ENCODE data around the gene DBP. TPM values are rescaled to one million over a fixed set of nuclear protein-coding genes. Genes with fewer than 3 reads are reported as not detected.

Gene DBP
- total and polyA plus RNA-seq, 2 of the 13 experiments (the other 11 are each of a cell fraction or from before 2014, with no cell fraction given), result 1.7 to 5.8 TPM

DNA sequence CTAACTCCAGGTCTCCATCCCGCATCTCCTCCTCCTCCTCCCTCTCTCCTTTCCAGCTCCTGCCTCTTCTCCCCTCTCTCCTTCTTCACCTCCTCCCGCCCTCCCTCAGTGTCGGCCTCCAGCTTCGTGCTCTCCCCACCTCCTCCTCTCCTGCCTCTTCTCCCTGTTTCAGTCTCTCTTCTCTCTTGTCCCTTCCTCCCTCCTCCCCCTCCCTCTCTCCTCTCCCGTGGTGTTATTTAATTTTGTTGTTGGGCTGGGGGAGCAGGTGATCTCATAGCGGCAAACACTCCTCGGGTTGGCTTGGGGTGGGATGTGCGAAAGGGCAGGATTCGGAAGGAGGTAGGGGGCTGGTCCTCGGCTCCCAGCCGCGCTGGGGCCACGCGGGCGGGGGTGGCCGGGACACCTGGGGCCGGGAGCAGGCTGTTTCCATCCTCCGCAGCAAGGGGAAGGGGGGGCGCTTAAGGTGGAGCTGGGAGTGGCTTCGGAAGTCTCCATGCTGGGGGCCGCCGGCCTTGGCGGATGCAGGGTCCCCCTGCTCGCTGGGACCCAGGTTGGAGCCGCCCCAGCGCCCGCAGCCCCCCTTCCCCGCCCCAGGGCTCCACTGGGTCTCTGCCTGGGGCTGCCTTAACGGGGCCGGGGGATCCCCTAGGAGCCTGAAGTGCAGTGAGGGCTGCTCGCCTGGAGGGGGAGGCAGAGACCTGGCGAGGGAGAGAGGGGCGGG lies 9.0 kb upstream of the DBP start, which contains the start of gene CA11 (continued):
- TF ChIP-seq, protein P1, sequence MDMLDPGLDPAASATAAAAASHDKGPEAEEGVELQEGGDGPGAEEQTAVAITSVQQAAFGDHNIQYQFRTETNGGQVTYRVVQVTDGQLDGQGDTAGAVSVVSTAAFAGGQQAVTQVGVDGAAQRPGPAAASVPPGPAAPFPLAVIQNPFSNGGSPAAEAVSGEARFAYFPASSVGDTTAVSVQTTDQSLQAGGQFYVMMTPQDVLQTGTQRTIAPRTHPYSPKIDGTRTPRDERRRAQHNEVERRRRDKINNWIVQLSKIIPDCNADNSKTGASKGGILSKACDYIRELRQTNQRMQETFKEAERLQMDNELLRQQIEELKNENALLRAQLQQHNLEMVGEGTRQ (IDR thresholded peaks at IDR 0.05; ENCODE audit: low read depth, low read length), result no peak
- TF ChIP-seq, protein P1 (CRISPR knock-in tag; IDR thresholded peaks at IDR 0.05; ENCODE audit: borderline replicate concordance), result no peak
- TF ChIP-seq ZNF337 (CRISPR knock-in tag; IDR thresholded peaks at IDR 0.05; ENCODE audit: borderline replicate concordance, low read depth), result no peak
- TF ChIP-seq NKX3-1 (CRISPR knock-in tag; IDR thresholded peaks at IDR 0.05), result no peak
- TF ChIP-seq NR1H2 (CRISPR knock-in tag; IDR thresholded peaks at IDR 0.05; ENCODE audit: borderline replicate concordance, low read depth), result no peak
- TF ChIP-seq, protein P2, sequence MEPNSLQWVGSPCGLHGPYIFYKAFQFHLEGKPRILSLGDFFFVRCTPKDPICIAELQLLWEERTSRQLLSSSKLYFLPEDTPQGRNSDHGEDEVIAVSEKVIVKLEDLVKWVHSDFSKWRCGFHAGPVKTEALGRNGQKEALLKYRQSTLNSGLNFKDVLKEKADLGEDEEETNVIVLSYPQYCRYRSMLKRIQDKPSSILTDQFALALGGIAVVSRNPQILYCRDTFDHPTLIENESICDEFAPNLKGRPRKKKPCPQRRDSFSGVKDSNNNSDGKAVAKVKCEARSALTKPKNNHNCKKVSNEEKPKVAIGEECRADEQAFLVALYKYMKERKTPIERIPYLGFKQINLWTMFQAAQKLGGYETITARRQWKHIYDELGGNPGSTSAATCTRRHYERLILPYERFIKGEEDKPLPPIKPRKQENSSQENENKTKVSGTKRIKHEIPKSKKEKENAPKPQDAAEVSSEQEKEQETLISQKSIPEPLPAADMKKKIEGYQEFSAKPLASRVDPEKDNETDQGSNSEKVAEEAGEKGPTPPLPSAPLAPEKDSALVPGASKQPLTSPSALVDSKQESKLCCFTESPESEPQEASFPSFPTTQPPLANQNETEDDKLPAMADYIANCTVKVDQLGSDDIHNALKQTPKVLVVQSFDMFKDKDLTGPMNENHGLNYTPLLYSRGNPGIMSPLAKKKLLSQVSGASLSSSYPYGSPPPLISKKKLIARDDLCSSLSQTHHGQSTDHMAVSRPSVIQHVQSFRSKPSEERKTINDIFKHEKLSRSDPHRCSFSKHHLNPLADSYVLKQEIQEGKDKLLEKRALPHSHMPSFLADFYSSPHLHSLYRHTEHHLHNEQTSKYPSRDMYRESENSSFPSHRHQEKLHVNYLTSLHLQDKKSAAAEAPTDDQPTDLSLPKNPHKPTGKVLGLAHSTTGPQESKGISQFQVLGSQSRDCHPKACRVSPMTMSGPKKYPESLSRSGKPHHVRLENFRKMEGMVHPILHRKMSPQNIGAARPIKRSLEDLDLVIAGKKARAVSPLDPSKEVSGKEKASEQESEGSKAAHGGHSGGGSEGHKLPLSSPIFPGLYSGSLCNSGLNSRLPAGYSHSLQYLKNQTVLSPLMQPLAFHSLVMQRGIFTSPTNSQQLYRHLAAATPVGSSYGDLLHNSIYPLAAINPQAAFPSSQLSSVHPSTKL (CRISPR knock-in tag; IDR thresholded peaks at IDR 0.05), result peak; percentile 29; the same call in 1 of the 2 replicates
- no peak for TF ChIP-seq DRAP1 (CRISPR knock-in tag; IDR thresholded peaks at IDR 0.05)
- TF ChIP-seq HMGXB4 (CRISPR knock-in tag; IDR thresholded peaks at IDR 0.05; ENCODE audit: borderline replicate concordance in 1 of 2, low read depth in 1 of 2), result peak; percentile 53 to 70; a peak in 1 of 4 replicates
- no peak for TF ChIP-seq HNF4A (CRISPR knock-in tag; IDR thresholded peaks at IDR 0.05)
- TF ChIP-seq ELF3 (CRISPR knock-in tag; IDR thresholded peaks at IDR 0.05), result peak; percentile 14; the same call in 1 of the 2 replicates
- TF ChIP-seq PHF5A (CRISPR knock-in tag; IDR thresholded peaks at IDR 0.05; ENCODE audit: low read depth, unreplicated experiment), result peak; percentile 43
- TF ChIP-seq ARHGAP35 (CRISPR knock-in tag; IDR thresholded peaks at IDR 0.05; ENCODE audit: borderline replicate concordance), result no peak; the same call in 1 of the 2 replicates
- TF ChIP-seq ZNF230 (CRISPR knock-in tag; IDR thresholded peaks at IDR 0.05), result no peak
- TF ChIP-seq REPIN1 (CRISPR knock-in tag; IDR thresholded peaks at IDR 0.05; ENCODE audit: borderline replicate concordance, low read depth), result peak; percentile 25; the same call in 1 of the 2 replicates
- 0 out of 2 replicates have a peak, but pooled peaks have one; percentile 37 for TF ChIP-seq ZNF274 (CRISPR knock-in tag; IDR thresholded peaks at IDR 0.05)
- no peak for TF ChIP-seq NCOA1 (CRISPR knock-in tag; IDR thresholded peaks at IDR 0.05)
- TF ChIP-seq EHMT2 (IDR thresholded peaks at IDR 0.05; ENCODE audit: borderline replicate concordance, low read depth, low read length), result no peak
- TF ChIP-seq, protein P3, sequence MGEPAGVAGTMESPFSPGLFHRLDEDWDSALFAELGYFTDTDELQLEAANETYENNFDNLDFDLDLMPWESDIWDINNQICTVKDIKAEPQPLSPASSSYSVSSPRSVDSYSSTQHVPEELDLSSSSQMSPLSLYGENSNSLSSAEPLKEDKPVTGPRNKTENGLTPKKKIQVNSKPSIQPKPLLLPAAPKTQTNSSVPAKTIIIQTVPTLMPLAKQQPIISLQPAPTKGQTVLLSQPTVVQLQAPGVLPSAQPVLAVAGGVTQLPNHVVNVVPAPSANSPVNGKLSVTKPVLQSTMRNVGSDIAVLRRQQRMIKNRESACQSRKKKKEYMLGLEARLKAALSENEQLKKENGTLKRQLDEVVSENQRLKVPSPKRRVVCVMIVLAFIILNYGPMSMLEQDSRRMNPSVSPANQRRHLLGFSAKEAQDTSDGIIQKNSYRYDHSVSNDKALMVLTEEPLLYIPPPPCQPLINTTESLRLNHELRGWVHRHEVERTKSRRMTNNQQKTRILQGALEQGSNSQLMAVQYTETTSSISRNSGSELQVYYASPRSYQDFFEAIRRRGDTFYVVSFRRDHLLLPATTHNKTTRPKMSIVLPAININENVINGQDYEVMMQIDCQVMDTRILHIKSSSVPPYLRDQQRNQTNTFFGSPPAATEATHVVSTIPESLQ (CRISPR knock-in tag; conservative IDR thresholded peaks at IDR 0.05), result no peak

Measured in HepG2 (cell line).